HepG2 (cell line): ENCODE measurements around the gene EMP2. TPM values are rescaled to one million over a fixed set of nuclear protein-coding genes. Genes with fewer than 3 reads are reported as not detected.

Source experiments
- ATAC-seq: fragments of 200-7000 bp; cut with Tn5 transposase; 3 replicates; pipeline ENCODE4 v1.9.1; 2020; ENCODE audit warnings: mild to moderate bottlenecking, moderate library complexity
- BruUV-seq: library from RNA; stranded (reverse); fragments of 400-500 nt; replicated peaks from 2 replicates; lab custom pipeline; 2021; lab: Mats Ljungman, UMichigan
- CTCF ChIA-PET: fragments of 300-600 bp; formaldehyde crosslinking; extraction: SDS; loops from one replicate; lab custom pipeline; 2021; ENCODE audit warnings: low total read pairs, inconsistent platforms, low intra/inter-chr PET ratio; lab: Yijun Ruan, JAX
- POLR2A ChIA-PET: fragments of 350-600 bp; sonication (Branson Sonifier 250); formaldehyde crosslinking; loops from one replicate; lab custom pipeline; 2020; ENCODE audit warnings: antibody characterized with exemption, inconsistent platforms; lab: Yijun Ruan, JAX
- DNase-seq: peaks from one replicate; pipeline ENCODE4 v3.0.0-alpha.2; 2015; ENCODE audit warnings: low spot score
- FAIRE-seq: peaks from 3 replicates; lab custom pipeline; 2011; peaks lifted over from hg19 to GRCh38; lab: Jason Lieb, UNC
- H2AFZ ChIP-seq: one replicate; pipeline ENCODE4 v1.6.1; 2011; ENCODE audit warnings: low read length, inconsistent platforms
- H3K27ac ChIP-seq: fragments of 300-600 bp; 3 replicates; pipeline ENCODE4 v1.8.0; 2011; ENCODE audit warnings: mixed run types, mild to moderate bottlenecking, mixed read lengths, low read length, inconsistent platforms; ENCODE audit not compliant: insufficient read depth; ENCODE audit errors: extremely low read length
- H3K27me3 ChIP-seq, 2 experiments: fragments of 200-600 bp in 1 of 2; 2 replicates in 1 of 2; 3 replicates in 1 of 2; pipeline versions ENCODE4 v1.6.0 to v1.8.0; 2011; ENCODE audit warnings: low read length in 2 of 2, mild to moderate bottlenecking in 2 of 2, moderate library complexity in 2 of 2, inconsistent platforms in 1 of 2; ENCODE audit not compliant: insufficient read depth in 2 of 2, control insufficient read depth in 1 of 2
- H3K36me3 ChIP-seq, 2 experiments: fragments of 200-600 bp in 1 of 2; replicated peaks in 1 of 2; 2 replicates in 1 of 2; 3 replicates in 1 of 2; pipeline versions ENCODE4 v1.5.1 to v1.8.0; 2011; ENCODE audit warnings: low read length in 2 of 2, inconsistent platforms in 1 of 2; ENCODE audit not compliant: insufficient read depth in 2 of 2, control insufficient read depth in 1 of 2
- H3K4me1 ChIP-seq: 2 replicates; pipeline ENCODE4 v1.5.1; 2012; ENCODE audit warnings: low read length, inconsistent platforms; ENCODE audit not compliant: insufficient read depth
- H3K4me2 ChIP-seq: 2 replicates; pipeline ENCODE4 v1.6.0; 2011; ENCODE audit warnings: low read depth, low read length, inconsistent platforms
- H3K4me3 ChIP-seq, 3 experiments: fragments of 200-600 bp in 1 of 3; sonication (generic), shearing (Covaris generic) in 1 of 3; replicated peaks in 1 of 3; 2 replicates each; pipeline ENCODE4 v1.5.1; 2011 to 2016; ENCODE audit warnings: low read length in 3 of 3, inconsistent platforms in 2 of 3, low read depth in 2 of 3, mild to moderate bottlenecking in 2 of 3, control low read depth in 1 of 3, mixed read lengths in 1 of 3; ENCODE audit not compliant: insufficient read depth in 1 of 3
- H3K79me2 ChIP-seq: one replicate; pipeline ENCODE4 v1.6.1; 2011; ENCODE audit warnings: low read length, inconsistent platforms; ENCODE audit not compliant: insufficient read depth
- H3K9ac ChIP-seq: 2 replicates; pipeline ENCODE4 v1.6.0; 2011; ENCODE audit warnings: mild to moderate bottlenecking, low read depth, low read length, inconsistent platforms; ENCODE audit not compliant: insufficient read depth
- H3K9me3 ChIP-seq: 2 replicates; pipeline ENCODE4 v1.5.1; 2012; ENCODE audit warnings: mild to moderate bottlenecking, low read length
- H4K20me1 ChIP-seq: 2 replicates; pipeline ENCODE4 v1.6.0; 2011; ENCODE audit warnings: inconsistent platforms, mild to moderate bottlenecking, low read length, moderate library complexity; ENCODE audit not compliant: insufficient read depth
- CREM ChIP-seq, 2 experiments: sonication (generic) in 1 of 2; formaldehyde crosslinking in 1 of 2; IDR thresholded peaks; 2 replicates each; pipeline versions ENCODE4 v1.4.0 to v1.6.1; 2016 to 2020; ENCODE audit warnings: antibody characterized with exemption in 1 of 2, mild to moderate bottlenecking in 1 of 2, missing genetic modification reagents in 1 of 2
- ISX ChIP-seq: sonication (generic); formaldehyde crosslinking; conservative IDR thresholded peaks from 2 replicates; pipeline ENCODE4 v1.5.0; 2020; ENCODE audit warnings: missing genetic modification reagents
- JUND ChIP-seq: sonication (generic); formaldehyde crosslinking; IDR thresholded peaks from 2 replicates; pipeline ENCODE4 v1.8.0; 2022; ENCODE audit warnings: mild to moderate bottlenecking, missing genetic modification reagents
- PCBP1 ChIP-seq: fragments of 200-400 bp; formaldehyde crosslinking; IDR thresholded peaks from 2 replicates; pipeline ENCODE4 v1.6.1; 2017; ENCODE audit warnings: mild to moderate bottlenecking, low read depth, low read length, borderline replicate concordance
- PHF5A ChIP-seq: IDR thresholded peaks from one replicate; pipeline ENCODE4 v1.6.1; 2018; ENCODE audit warnings: low read depth, missing genetic modification reagents; ENCODE audit not compliant: unreplicated experiment
- PLRG1 ChIP-seq: fragments of 450-650 bp; conservative IDR thresholded peaks from 2 replicates; pipeline ENCODE4 v1.6.1; 2016
- RAD21 ChIP-seq: fragments of 450-650 bp; formaldehyde crosslinking; IDR thresholded peaks from 2 replicates; pipeline ENCODE4 v1.5.0; 2020; ENCODE audit warnings: mild to moderate bottlenecking
- RBFOX2 ChIP-seq: fragments of 200-400 bp; formaldehyde crosslinking; IDR thresholded peaks from 2 replicates; pipeline ENCODE4 v1.6.1; 2017; ENCODE audit warnings: low read depth, mild to moderate bottlenecking, low read length
- RORA ChIP-seq: sonication (generic); formaldehyde crosslinking; IDR thresholded peaks from 2 replicates; pipeline ENCODE4 v1.5.0; 2020; ENCODE audit warnings: mild to moderate bottlenecking, missing genetic modification reagents, moderate library complexity
- SP5 ChIP-seq: IDR thresholded peaks from 2 replicates; pipeline ENCODE4 v1.6.1; 2016; ENCODE audit warnings: low read depth, borderline replicate concordance
- ZNF17 ChIP-seq: sonication (generic); formaldehyde crosslinking; IDR thresholded peaks from 2 replicates; pipeline ENCODE4 v1.5.0; 2020; ENCODE audit warnings: mild to moderate bottlenecking, missing genetic modification reagents
- ZNF253 ChIP-seq: sonication (generic); formaldehyde crosslinking; IDR thresholded peaks from 2 replicates; pipeline ENCODE4 v1.8.0; 2022; ENCODE audit warnings: mild to moderate bottlenecking, missing genetic modification reagents, borderline replicate concordance
- ZNF263 ChIP-seq: sonication (generic); formaldehyde crosslinking; IDR thresholded peaks from 2 replicates; pipeline ENCODE4 v1.4.0; 2020; ENCODE audit warnings: missing genetic modification reagents
- WGBS: methylation state at CpG from one replicate; pipeline ENCODE4 v1.1.6; 2017; ENCODE audit warnings: low lambda C conversion rate; 5-methylcytosine and 5-hydroxymethylcytosine counted together
- in situ Hi-C: cut with HindIII; loops from 2 replicates; pipeline ENCODE4 v1.10.0; 2017; ENCODE audit warnings: low pct_unique_long_range_greater_than_20kb; ENCODE audit not compliant: extremely low pct_ligation_motif_present
- intact Hi-C: fragments of 100-400 bp; cut with micrococcal nuclease; formaldehyde crosslinking; loops from one replicate; pipeline ENCODE4 v1.10.0; 2022; ENCODE audit not compliant: unreplicated experiment
- polyA plus RNA-seq, 8 experiments: library from polyadenylated mRNA; depleted of rRNA in 3 of 8; stranded (reverse) in 7 of 8; unstranded in 1 of 8; fragments of >200 nt; fragmentation: Illumina TruSeq in 4 of 8; extraction: Trizol in 4 of 8; gene quantifications; 2 replicates each; pipeline versions ENCODE4 v1.2.1 to v1.2.3, GENCODE V29; 2011 to 2016; ENCODE audit warnings: low read depth in 4 of 8, missing spikeins in 1 of 8, mixed read lengths in 1 of 8; ENCODE audit not compliant: insufficient read depth in 1 of 8
- total RNA-seq, 5 experiments: library from RNA; depleted of rRNA; stranded (reverse); fragments of >200 nt; fragmentation: Illumina TruSeq; extraction: Trizol; gene quantifications; 2 replicates each; pipeline ENCODE4 v1.2.3, GENCODE V29; 2016; ENCODE audit warnings: low read depth in 1 of 5
- TF ChIP-seq, protein P1 (sequence below): IDR thresholded peaks from 2 replicates; pipeline ENCODE4 v1.6.1; 2016; ENCODE audit warnings: missing compliant biosample characterization, missing genetic modification reagents, borderline replicate concordance
- TF ChIP-seq, protein P2 (sequence below): sonication (generic); formaldehyde crosslinking; IDR thresholded peaks from 2 replicates; pipeline ENCODE4 v1.4.0; 2020; ENCODE audit warnings: missing genetic modification reagents

The EMP2 gene
- total and polyA plus RNA-seq, 2 of the 13 experiments (the other 11 are each of a cell fraction or from before 2014, with no cell fraction given) = 24.6 to 91.2 TPM

DNA sequence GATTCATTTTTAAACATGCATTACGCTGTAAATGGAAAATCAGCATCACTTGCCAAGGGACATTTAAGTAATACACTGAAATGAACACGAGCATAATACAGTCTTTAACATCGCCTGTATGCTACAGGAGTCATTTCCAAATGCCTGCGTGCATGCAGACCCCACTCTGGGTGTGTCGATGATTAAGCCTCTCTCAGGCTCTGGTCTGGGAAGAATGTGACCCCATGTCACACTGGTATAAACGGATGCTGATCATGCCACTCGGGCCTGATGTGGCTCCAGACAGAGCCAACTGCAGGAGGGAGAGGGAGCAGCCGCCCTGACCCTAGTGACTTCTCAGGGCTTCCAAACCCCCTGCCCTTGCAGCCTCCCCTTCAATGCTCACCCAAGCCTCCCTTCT is 10.8 kb downstream of the EMP2 start:
- no peak overlapping the region for H3K9ac ChIP-seq

DNA sequence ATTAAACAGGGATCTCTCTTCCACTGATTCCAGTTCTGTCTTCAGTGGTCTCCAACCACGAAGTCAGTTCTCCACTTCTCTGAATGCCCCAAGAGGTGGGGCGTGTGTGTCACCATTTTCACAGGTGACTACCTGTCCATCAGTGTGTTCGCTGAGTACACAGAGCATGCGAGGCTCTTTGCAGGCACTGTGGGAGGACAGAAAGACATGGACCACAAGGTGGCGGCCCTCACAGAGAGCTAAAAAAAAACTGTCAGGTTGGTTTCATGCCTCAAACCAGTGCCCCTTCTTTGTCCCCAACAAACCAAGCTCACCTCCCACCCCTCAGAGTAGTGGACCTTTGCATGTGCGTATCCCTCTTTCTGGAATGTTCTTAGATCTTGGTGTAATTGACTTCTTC is 13.8 kb downstream of the EMP2 start:
- intact Hi-C loops = no loop called here
- peak; percentile 66 for FAIRE-seq
- DNase-seq = no peak
- TF ChIP-seq ZNF17 (CRISPR knock-in tag) = no peak
- TF ChIP-seq CREM (IDR thresholded peaks at IDR 0.05) = no peak
- TF ChIP-seq CREM (CRISPR knock-in tag; IDR thresholded peaks at IDR 0.05) = no peak
- no peak for TF ChIP-seq RBFOX2
- peak; percentile 38; the same call in 1 of the 2 replicates for TF ChIP-seq RAD21 (CRISPR knock-in tag)
- no peak for TF ChIP-seq ISX (CRISPR knock-in tag)
- no peak for TF ChIP-seq PCBP1
- no peak for TF ChIP-seq PLRG1
- no peak for TF ChIP-seq RORA
- TF ChIP-seq SP5 (CRISPR knock-in tag) = no peak
- no peak for TF ChIP-seq ZNF263
- TF ChIP-seq, protein P1, sequence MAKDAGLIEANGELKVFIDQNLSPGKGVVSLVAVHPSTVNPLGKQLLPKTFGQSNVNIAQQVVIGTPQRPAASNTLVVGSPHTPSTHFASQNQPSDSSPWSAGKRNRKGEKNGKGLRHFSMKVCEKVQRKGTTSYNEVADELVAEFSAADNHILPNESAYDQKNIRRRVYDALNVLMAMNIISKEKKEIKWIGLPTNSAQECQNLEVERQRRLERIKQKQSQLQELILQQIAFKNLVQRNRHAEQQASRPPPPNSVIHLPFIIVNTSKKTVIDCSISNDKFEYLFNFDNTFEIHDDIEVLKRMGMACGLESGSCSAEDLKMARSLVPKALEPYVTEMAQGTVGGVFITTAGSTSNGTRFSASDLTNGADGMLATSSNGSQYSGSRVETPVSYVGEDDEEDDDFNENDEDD (CRISPR knock-in tag) = no peak
- TF ChIP-seq PHF5A (CRISPR knock-in tag) = no peak
- TF ChIP-seq, protein P2, sequence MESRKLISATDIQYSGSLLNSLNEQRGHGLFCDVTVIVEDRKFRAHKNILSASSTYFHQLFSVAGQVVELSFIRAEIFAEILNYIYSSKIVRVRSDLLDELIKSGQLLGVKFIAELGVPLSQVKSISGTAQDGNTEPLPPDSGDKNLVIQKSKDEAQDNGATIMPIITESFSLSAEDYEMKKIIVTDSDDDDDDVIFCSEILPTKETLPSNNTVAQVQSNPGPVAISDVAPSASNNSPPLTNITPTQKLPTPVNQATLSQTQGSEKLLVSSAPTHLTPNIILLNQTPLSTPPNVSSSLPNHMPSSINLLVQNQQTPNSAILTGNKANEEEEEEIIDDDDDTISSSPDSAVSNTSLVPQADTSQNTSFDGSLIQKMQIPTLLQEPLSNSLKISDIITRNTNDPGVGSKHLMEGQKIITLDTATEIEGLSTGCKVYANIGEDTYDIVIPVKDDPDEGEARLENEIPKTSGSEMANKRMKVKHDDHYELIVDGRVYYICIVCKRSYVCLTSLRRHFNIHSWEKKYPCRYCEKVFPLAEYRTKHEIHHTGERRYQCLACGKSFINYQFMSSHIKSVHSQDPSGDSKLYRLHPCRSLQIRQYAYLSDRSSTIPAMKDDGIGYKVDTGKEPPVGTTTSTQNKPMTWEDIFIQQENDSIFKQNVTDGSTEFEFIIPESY = peak; percentile 42; the same call in 1 of the 2 replicates

More for the DNA sequence above, 10.8 kb downstream of the EMP2 start:
- intact Hi-C loops = no loop called here
- peaks cover 52% of the 10 kb centered on the region for H3K79me2 ChIP-seq
- peaks cover 60% of the 10 kb centered on the region; the same call in 1 of the 2 replicates for H4K20me1 ChIP-seq
- ATAC-seq (no peak), FAIRE-seq (no peak), DNase-seq (no peak)
- no TSS peak for BruUV-seq
- CTCF ChIA-PET = no interaction called here
- H3K9me3 ChIP-seq = no peaks in the 10 kb centered on the region
- no peak overlapping the region for H3K27ac ChIP-seq
- H3K4me2 ChIP-seq = no peak overlapping the region
- H3K4me1 ChIP-seq = peaks cover 14% of the 10 kb centered on the region
- peaks cover 0 to 7% of the 10 kb centered on the region in 2 experiments; a peak in 4 of 5 replicates for H3K36me3 ChIP-seq
- H3K4me3 ChIP-seq = no peak overlapping the region
- TF ChIP-seq JUND (no peak), ZNF253 (CRISPR knock-in tag) (0 out of 2 replicates have a peak, but pooled peaks have one; percentile 27)
- WGBS = 93% methylated on average over 8 of the region's 8 CpGs
- no peak overlapping the region for H2AFZ ChIP-seq
- in situ Hi-C loops = no loop called here
- no peaks in the 10 kb centered on the region for H3K27me3 ChIP-seq
- POLR2A ChIA-PET = no interaction called here

More for the DNA sequence above, 13.8 kb downstream of the EMP2 start:
- Histone ChIP-seq H3K36me3 (peaks cover 0 to 5% of the 10 kb centered on the region in 2 experiments; a peak in 4 of 5 replicates), H3K9ac (no peak overlapping the region), H3K27ac (no peak overlapping the region), H3K9me3 (peaks cover 5% of the 10 kb centered on the region; the same call in 1 of the 2 replicates), H3K4me2 (no peak overlapping the region), H3K4me1 (peaks cover 17% of the 10 kb centered on the region), H3K27me3 (no peaks in the 10 kb centered on the region), H4K20me1 (peaks cover 72% of the 10 kb centered on the region), H3K79me2 (peaks cover 47% of the 10 kb centered on the region), H3K4me3 (no peak overlapping the region), H2AFZ (no peak overlapping the region)
- in situ Hi-C loops = no loop called here
- POLR2A ChIA-PET = interaction anchor here (1.3 to 1.7 kb wide), 2 partner anchors 12 to 177 kb away, joined by 3 to 5 read pairs; partner anchors contain the start of gene NUBP1
- 81% methylated on average over 6 of the region's 6 CpGs for WGBS
- ATAC-seq = peak; percentile 69
- BruUV-seq = no TSS peak
- CTCF ChIA-PET = interaction anchor here (0.8 to 1.7 kb wide), 2 partner anchors 171 to 352 kb away, joined by 3 to 12 read pairs; no protein-coding TSS in a partner anchor
